ENCODE measurements around the gene CMPK1. TPM values are rescaled to one million over a fixed set of nuclear protein-coding genes. Genes with fewer than 3 reads are reported as not detected.

CMPK1 gene
- total RNA-seq, 2 experiments from 2014 or later, result 90.8 to 108 TPM

DNA sequence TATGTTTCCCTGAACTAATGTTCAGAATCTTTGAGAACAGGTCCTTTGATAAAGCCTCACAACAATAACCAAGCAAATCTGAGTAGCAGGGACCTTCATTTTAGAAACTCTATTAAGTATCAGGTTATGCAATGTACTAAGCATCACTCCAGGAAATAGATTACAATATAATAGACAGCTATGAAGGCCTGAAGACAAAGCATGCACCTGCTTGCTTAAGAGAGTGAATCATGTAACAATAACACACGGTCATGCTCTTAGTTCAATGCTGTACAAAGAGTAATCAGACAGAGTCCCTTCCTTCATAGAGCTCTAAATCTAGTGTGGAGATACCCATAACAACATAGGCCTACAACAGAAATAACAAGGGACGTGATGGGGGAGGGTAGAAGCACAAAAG lies 8.1 kb upstream of the CMPK1 start:
- ChIA-PET CTCF (interaction anchor here (0.6 to 3.8 kb wide), 5 partner anchors 8 to 635 kb away, joined by 3 to 12 read pairs (median 4); partner anchors contain the start of gene CMPK1), POLR2A (no interaction called here)
- H3K9me3 Mint-ChIP-seq, result no peaks in the 10 kb centered on the region
- H3K4me1 Mint-ChIP-seq, result no peaks in the 10 kb centered on the region
- peaks cover 2% of the 10 kb centered on the region for H3K36me3 Mint-ChIP-seq (ENCODE audit: low read depth)
- H3K4me3 Mint-ChIP-seq, result no peak overlapping the region
- no peak overlapping the region for H3K27ac Mint-ChIP-seq
- DNase-seq, result no peak
- H3K27me3 Mint-ChIP-seq, result no peaks in the 10 kb centered on the region

DNA sequence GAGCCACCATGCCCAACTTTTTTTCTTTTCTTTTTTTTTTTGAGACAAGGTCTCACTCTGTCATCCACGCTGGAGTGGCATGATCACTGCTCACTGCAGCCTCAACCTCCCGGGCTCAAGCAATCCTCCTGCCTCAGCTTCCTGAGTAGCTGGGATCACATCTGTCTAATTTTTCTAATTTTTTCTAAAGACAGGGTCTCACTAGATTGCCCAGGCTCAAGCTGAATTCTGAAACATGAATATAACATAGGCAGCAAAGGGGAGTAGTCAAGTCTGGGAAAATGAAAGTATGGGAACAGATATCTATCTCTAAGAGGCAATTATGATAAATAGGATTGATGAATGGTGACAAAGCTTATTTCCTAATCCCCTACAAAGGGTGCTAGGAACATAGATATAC lies 7.3 kb upstream of the CMPK1 start:
- ChIA-PET POLR2A (no interaction called here), CTCF (interaction anchor here (0.7 to 3.8 kb wide), 4 partner anchors 8 to 227 kb away, joined by 3 to 12 read pairs (median 4); partner anchors contain the start of gene CMPK1)
- no peak for DNase-seq
- no peaks in the 10 kb centered on the region for H3K4me1 Mint-ChIP-seq
- H3K36me3 Mint-ChIP-seq (ENCODE audit: low read depth), result peaks cover 2% of the 10 kb centered on the region
- H3K27me3 Mint-ChIP-seq, result no peaks in the 10 kb centered on the region
- no peaks in the 10 kb centered on the region for H3K9me3 Mint-ChIP-seq
- H3K27ac Mint-ChIP-seq, result no peak overlapping the region
- H3K4me3 Mint-ChIP-seq, result no peak overlapping the region

DNA sequence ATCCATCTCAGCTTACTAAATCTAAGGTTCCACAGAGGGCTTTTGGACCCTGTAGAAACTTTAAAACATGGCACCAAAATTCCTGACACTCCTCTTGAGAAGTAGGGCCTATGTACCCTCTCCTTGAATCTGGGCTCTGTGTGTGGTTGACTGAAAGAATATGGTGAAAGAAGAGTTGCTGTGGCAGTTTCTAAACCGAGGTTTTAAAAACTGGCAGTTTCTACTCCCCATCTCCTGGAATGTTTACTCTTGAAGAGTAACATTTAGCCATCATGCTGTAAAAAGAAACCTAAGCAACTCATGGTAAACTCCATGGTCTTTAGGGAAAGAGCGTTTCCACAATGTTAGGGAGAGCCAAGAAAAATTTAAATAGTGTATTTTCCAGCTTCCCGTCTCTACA lies 4.6 kb upstream of the CMPK1 start:
- H3K4me3 Mint-ChIP-seq, result no peak overlapping the region
- no peak for DNase-seq
- no peaks in the 10 kb centered on the region for H3K4me1 Mint-ChIP-seq
- H3K9me3 Mint-ChIP-seq, result no peaks in the 10 kb centered on the region
- POLR2A ChIA-PET, result no interaction called here
- H3K27ac Mint-ChIP-seq, result no peak overlapping the region
- peaks cover 2% of the 10 kb centered on the region for H3K36me3 Mint-ChIP-seq (ENCODE audit: low read depth)
- CTCF ChIA-PET, result interaction anchor here (1.3 to 1.4 kb wide), 2 partner anchors 15 to 18 kb away, joined by 3 to 4 read pairs; partner anchors contain the start of gene STIL
- no peaks in the 10 kb centered on the region for H3K27me3 Mint-ChIP-seq

DNA sequence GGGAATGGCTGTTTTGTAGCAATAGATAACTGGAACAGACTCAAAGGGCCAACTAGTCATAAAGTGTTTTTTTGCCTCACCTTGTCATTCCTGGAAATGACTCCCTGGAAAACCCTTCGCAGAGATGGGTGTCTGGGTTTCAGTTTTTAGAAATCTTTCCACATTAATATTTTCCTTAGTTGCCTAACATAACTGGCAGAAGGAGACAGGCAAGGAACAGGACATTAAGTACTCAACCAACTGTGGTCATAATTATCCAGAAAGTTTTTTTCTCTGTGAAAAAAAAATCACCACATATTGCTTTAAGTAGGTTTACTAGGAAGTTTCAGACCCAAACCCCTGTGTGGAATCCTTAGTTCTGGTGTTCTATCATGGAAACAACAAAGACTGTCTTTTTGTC lies 3.4 kb upstream of the CMPK1 start:
- Mint-ChIP-seq H3K36me3 (ENCODE audit: low read depth) (peaks cover 2% of the 10 kb centered on the region), H3K9me3 (no peaks in the 10 kb centered on the region), H3K27ac (no peak overlapping the region), H3K4me3 (no peak overlapping the region), H3K27me3 (no peaks in the 10 kb centered on the region), H3K4me1 (peaks cover 7% of the 10 kb centered on the region)
- ChIA-PET POLR2A (no interaction called here), CTCF (no interaction called here)
- DNase-seq, result no peak

DNA sequence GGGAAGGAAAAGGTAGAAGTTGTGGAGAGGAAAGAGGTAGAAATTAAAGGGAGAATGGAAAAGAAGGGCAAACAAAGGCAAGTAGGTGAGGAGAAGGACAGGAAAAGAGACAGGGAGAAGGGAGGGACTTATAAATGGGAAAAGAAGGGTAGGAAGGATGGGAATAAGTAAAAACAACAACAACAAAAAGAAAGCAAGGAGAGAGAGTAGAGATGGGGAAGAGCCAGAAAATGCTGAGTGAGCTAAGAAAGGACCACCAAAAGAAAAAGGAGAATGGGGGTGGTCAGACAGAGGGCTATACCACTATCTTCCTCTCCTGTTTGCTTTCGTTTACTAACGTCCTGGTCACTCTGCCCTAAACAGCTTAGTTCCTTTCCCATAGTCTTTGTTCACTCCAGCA lies 1.7 kb upstream of the CMPK1 start:
- no peak overlapping the region for H3K4me3 Mint-ChIP-seq
- H3K9me3 Mint-ChIP-seq, result no peaks in the 10 kb centered on the region
- H3K27ac Mint-ChIP-seq, result no peak overlapping the region
- DNase-seq, result no peak
- no peaks in the 10 kb centered on the region for H3K27me3 Mint-ChIP-seq
- H3K36me3 Mint-ChIP-seq (ENCODE audit: low read depth), result peaks cover 5% of the 10 kb centered on the region
- POLR2A ChIA-PET, result interaction anchor here (0.5 kb wide), 1 partner anchor 17 kb away, joined by 4 read pairs; no protein-coding TSS in a partner anchor
- peaks cover 13% of the 10 kb centered on the region for H3K4me1 Mint-ChIP-seq
- CTCF ChIA-PET, result interaction anchor here (1.5 to 1.6 kb wide), 2 partner anchors 10 to 19 kb away, joined by 4 to 6 read pairs; no protein-coding TSS in a partner anchor

DNA sequence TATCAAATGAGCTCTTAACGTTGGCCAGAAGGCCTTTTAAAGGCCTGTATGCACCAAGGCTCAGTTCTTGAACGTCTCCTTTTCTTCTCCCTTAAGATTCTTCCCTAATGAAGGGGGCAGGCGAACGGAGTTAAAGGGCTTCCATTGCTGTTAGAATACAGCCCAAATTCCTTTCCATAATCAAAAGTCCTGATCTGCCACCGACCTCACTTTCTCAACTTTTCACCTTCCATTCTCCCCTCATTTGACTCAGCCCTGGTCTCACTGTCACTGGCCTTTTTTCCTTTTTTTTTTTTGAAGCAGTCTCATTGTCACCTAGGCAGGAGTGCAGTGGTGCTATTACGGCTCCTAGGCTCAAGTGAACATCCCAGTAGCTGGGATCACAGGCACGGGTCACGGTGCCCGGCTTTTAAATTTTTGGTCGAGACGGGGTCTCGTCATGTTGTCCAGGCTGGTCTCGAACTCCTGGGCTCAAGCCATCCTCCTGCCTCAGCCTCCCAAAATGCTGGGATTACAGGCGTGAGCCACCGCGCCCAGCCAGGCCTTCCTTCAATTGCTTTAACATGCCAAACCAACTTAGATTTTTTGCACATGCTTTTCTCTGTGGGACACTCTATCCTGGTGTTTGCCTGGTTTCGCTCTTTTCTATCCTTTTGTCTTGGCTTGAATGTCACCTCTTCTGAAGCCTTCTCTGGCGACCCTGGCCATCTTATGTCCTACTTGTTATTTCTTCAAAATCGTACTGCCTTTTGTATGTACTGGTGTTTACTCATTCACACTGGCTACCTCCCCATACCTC lies 612 bp upstream of the CMPK1 start:
- Mint-ChIP-seq H3K9me3 (no peaks in the 10 kb centered on the region), H3K36me3 (ENCODE audit: low read depth) (peaks cover 5% of the 10 kb centered on the region), H3K4me3 (no peak overlapping the region), H3K4me1 (peaks cover 14% of the 10 kb centered on the region), H3K27me3 (no peaks in the 10 kb centered on the region), H3K27ac (no peak overlapping the region)
- ChIA-PET CTCF (interaction anchor here (0.7 to 2.9 kb wide), 10 partner anchors 9 to 104 kb away, joined by 3 to 12 read pairs (median 5); partner anchors contain the start of gene STIL), POLR2A (interaction anchor here (0.6 to 1.1 kb wide), 4 partner anchors 15 to 842 kb away, joined by 3 to 10 read pairs (median 3); partner anchors contain the start of gene STIL)
- no peak for DNase-seq

DNA sequence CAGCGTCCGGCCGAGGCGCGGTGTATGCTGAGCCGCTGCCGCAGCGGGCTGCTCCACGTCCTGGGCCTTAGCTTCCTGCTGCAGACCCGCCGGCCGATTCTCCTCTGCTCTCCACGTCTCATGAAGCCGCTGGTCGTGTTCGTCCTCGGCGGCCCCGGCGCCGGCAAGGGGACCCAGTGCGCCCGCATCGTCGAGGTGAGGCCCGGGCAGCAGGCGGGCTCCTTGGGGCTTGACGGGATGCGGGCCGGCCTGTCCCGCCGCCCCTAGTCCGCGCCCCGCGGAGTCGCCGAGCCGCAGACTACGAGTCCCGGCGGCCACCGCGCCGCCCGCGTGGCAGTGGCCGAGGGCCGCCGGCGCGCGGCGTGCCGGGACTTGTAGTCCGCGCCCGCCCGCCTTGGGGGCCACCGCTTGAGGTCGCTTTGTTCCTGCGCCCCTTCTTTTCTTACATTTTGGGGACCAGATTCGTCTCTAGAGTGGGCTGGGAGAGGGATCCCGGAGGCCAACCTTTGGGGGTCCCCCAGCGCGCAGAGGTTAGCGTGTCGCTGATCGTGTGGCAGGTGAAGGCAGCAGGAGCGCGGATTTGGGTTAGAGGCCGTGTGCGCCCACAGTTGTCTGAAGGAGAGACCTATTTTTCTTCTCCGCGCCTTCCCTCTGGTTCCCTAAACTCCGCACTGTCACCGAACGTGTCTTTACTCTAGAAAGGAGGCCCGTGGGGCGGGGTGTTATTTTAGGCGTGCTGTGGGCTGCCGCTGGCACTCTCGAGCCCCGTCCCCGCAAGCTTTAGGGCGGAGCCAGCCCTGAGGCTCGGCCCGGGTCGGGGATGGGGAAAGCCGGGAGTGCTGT lies 553 bp downstream of the CMPK1 start:
- H3K36me3 Mint-ChIP-seq (ENCODE audit: low read depth), result peaks cover 5% of the 10 kb centered on the region
- no peaks in the 10 kb centered on the region for H3K9me3 Mint-ChIP-seq
- peak overlapping the region; percentile 93 for H3K4me3 Mint-ChIP-seq
- H3K4me1 Mint-ChIP-seq, result peaks cover 18% of the 10 kb centered on the region
- no peaks in the 10 kb centered on the region for H3K27me3 Mint-ChIP-seq
- DNase-seq, result peak; percentile 74
- CTCF ChIA-PET, result interaction anchor here (0.7 to 2.9 kb wide), 7 partner anchors 10 to 103 kb away, joined by 3 to 12 read pairs (median 6); partner anchors contain the start of gene STIL
- POLR2A ChIA-PET, result interaction anchor here (0.6 to 1.1 kb wide), 4 partner anchors 16 to 843 kb away, joined by 3 to 10 read pairs (median 3); partner anchors contain the start of gene STIL
- peak overlapping the region; percentile 95 for H3K27ac Mint-ChIP-seq

DNA sequence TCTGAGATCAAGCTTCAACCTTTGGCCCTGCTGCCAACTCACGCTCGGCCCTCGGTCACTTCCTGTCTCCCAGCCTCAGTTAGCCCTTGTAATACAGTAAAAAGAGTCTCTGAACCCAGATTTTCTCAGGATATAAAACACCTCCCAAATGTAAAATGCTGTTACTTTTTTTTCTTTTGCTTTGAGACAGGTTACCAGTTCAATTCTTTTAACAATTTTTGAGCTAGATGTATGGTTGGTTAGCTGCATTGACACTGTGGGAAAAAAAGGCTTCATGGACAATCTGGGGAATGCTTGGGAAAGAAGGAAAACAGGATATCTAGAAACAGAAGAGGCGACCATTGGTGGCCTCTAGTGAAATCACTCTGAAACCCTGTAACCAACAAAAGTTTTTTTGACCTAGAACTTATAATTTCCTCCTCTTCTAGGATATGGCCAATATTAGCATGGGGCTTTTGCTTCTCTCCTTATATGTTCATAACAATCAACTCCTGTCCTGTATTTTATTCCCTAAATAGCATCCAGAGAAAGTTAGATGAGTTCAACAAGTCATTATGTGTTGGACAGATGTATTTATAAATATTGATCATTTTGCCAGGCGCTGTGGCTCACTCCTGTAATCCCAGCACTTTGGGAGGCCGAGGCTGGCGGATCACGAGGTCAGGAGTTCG lies 1.3 kb downstream of the CMPK1 start:
- H3K27ac Mint-ChIP-seq, result peak overlapping the region; percentile 95
- DNase-seq, result no peak
- ChIA-PET POLR2A (no interaction called here), CTCF (interaction anchor here (1.9 to 2.9 kb wide), 4 partner anchors 10 to 21 kb away, joined by 6 to 12 read pairs (median 8); partner anchors contain the start of gene STIL)
- H3K36me3 Mint-ChIP-seq (ENCODE audit: low read depth), result peaks cover 7% of the 10 kb centered on the region
- no peaks in the 10 kb centered on the region for H3K27me3 Mint-ChIP-seq
- peak overlapping the region; percentile 93 for H3K4me3 Mint-ChIP-seq
- H3K9me3 Mint-ChIP-seq, result no peaks in the 10 kb centered on the region
- peaks cover 21% of the 10 kb centered on the region for H3K4me1 Mint-ChIP-seq

DNA sequence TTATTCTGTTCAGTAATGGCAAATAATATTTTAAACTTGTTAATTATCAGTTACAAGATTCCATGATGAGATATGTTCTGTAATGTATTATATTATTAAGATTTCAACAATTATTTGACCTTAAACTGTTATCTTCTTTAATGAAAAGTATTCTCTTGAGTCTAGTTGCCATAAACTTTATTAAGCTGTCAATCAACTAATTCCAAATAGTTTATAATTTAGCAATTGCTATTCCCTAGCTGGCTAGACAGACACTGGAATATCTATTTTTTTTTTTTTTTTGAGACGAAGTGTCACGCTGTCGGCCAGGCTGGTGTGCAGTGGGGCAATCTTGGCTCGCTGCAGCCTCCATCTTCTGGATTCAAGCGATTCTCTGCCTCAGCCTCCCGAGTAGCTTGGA lies 3.8 kb downstream of the CMPK1 start:
- CTCF ChIA-PET, result interaction anchor here (0.7 to 1.3 kb wide), 4 partner anchors 12 to 100 kb away, joined by 3 to 6 read pairs (median 3); partner anchors contain the start of gene FOXD2
- H3K9me3 Mint-ChIP-seq, result no peaks in the 10 kb centered on the region
- no peak overlapping the region for H3K4me3 Mint-ChIP-seq
- H3K36me3 Mint-ChIP-seq (ENCODE audit: low read depth), result peaks cover 8% of the 10 kb centered on the region
- DNase-seq, result no peak
- peaks cover 25% of the 10 kb centered on the region for H3K4me1 Mint-ChIP-seq
- POLR2A ChIA-PET, result no interaction called here
- H3K27ac Mint-ChIP-seq, result no peak overlapping the region
- no peaks in the 10 kb centered on the region for H3K27me3 Mint-ChIP-seq

DNA sequence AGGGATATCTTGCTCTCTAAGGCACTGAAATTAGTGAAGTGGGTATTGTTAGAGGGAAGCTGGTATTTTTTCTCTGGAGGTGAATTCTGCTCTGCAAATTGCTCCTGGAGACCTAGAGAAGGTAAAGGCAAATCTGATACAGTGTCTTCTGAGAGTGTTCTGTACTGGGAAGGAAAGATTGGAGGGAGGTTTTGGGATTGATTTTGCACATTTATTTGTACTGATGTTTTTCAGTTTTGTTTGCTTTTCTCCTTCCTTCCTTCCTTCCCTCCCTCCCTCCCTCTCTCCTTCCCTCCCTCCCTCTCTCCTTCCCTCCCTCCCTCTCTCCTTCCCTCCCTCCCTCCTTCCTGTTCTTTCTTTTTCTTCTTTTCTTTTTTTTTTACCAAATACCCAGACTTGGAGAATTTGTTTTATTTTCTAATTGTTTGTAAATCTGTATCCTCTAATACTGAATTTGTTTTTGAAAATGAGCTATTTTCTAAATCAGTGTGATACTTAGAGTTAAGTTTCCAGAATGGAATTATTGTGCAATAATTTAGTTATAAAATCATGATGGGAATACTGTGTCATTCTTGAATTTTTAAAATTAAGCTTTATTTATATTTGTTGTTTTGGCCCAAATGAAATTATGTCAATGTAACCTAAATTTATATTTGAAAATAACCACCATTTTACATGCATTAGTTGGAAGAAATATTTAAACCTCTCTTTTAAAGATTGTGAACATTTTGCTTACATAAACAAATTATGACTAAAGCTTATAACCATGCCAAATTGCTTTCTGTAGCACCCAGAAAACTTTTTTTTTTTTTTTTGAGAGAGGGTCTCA lies 4.9 kb downstream of the CMPK1 start:
- H3K9me3 Mint-ChIP-seq, result no peaks in the 10 kb centered on the region
- H3K27me3 Mint-ChIP-seq, result no peaks in the 10 kb centered on the region
- H3K4me1 Mint-ChIP-seq, result peaks cover 25% of the 10 kb centered on the region
- H3K36me3 Mint-ChIP-seq (ENCODE audit: low read depth), result peaks cover 8% of the 10 kb centered on the region
- no peak overlapping the region for H3K27ac Mint-ChIP-seq
- no peak for DNase-seq
- POLR2A ChIA-PET, result no interaction called here
- H3K4me3 Mint-ChIP-seq, result no peak overlapping the region
- CTCF ChIA-PET, result interaction anchor here (0.6 to 1.3 kb wide), 5 partner anchors 10 to 99 kb away, joined by 3 to 6 read pairs (median 3); partner anchors contain the start of gene FOXD2

DNA sequence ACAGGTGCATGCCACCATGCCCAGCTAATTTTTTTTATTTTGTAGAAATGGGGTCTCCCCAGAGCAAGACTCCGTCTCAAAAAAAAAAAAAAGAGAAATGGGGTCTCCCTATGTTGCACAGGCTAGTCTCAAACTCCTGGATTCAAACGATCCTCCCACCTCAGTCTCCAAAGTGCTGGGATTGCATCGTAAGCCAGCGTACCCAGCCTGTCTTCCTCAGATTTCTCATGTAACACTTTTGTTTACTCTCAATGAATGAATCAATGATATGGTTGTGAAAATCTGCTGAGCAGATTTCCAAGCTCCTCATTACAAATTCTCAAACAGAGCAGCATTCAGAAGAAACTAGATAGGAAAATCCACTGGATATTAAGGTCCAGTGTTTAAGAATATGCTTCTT lies 6.6 kb downstream of the CMPK1 start:
- no peak for DNase-seq
- Mint-ChIP-seq H3K27me3 (no peaks in the 10 kb centered on the region), H3K4me3 (no peak overlapping the region), H3K9me3 (no peaks in the 10 kb centered on the region), H3K4me1 (peaks cover 18% of the 10 kb centered on the region), H3K27ac (no peak overlapping the region), H3K36me3 (ENCODE audit: low read depth) (peaks cover 12% of the 10 kb centered on the region)
- CTCF ChIA-PET, result no interaction called here
- POLR2A ChIA-PET, result no interaction called here

All from activated CD4-positive, alpha-beta T cell treated with anti-CD3 and anti-CD28 coated beads, Interleukin-2, amount 10 ng/mL, durations not matched to agents 7 days and 5 days (primary cell).